ENCODE results near the gene KRT9.

The KRT9 gene

DNA sequence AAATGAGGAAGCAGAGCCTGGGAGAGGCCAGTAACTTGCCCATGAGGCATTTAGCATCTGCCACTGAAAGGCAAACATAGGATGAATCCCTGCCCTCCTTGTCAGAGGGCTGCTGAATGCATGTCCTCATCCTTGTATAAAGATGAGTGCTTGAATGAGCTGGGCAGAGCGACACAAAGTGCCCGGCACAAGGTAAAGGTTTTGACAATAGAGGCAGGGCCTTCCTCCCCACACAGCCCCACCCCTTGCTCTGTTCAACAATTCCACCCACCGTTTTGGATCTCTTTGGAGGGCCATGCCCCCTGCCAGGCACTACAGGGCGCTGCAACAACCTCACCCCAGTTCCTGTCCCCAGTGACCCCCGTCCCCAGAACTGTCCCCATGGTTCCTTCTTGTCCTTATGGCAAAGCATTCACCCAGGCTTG is 42.4 kb downstream of the KRT9 start:
- DNase-seq (ENCODE audit: low read depth, low spot score) = no peak
- Histone ChIP-seq H3K9me3 (ENCODE audit: control insufficient read depth, insufficient read depth, low read length) (no peaks in the 10 kb centered on the region), H3K4me3 (ENCODE audit: low read length) (no peak overlapping the region), H3K36me3 (ENCODE audit: control insufficient read depth, insufficient read depth, low read length) (peaks cover 6% of the 10 kb centered on the region), H3K27me3 (ENCODE audit: control insufficient read depth, insufficient read depth, low read length) (no peaks in the 10 kb centered on the region), H3K27ac (ENCODE audit: low read length) (no peak overlapping the region), H3K4me1 (ENCODE audit: control insufficient read depth, insufficient read depth, low read length) (peaks cover 7% of the 10 kb centered on the region)
- WGBS (ENCODE audit: insufficient coverage, insufficient read length) = no CpG with 5 or more reads among the region's 5 CpGs

DNA sequence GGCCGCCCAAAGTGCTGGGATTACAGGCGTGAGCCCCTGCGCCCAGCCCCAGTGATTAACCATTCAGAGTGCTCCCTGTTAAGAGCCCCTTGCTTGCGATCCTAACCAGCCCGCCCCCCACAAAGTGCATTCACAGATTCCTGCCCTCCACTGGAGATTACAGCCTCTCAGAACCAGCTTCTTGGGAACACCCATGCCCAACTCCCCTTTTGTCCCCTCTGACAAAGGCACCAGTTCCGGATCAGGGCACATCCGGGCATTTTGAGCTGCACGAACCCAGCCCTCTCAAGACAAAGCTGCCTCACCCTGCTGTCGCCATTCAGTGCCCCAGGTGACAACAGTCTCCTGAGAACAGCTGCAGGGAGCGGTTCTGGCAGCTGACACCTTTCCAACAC is 42.9 kb downstream of the KRT9 start:
- Histone ChIP-seq H3K27ac (ENCODE audit: low read length) (no peak overlapping the region), H3K4me3 (ENCODE audit: low read length) (no peak overlapping the region), H3K9me3 (ENCODE audit: control insufficient read depth, insufficient read depth, low read length) (no peaks in the 10 kb centered on the region), H3K36me3 (ENCODE audit: control insufficient read depth, insufficient read depth, low read length) (peaks cover 11% of the 10 kb centered on the region), H3K27me3 (ENCODE audit: control insufficient read depth, insufficient read depth, low read length) (no peaks in the 10 kb centered on the region), H3K4me1 (ENCODE audit: control insufficient read depth, insufficient read depth, low read length) (peaks cover 7% of the 10 kb centered on the region)
- no CpG with 5 or more reads among the region's 10 CpGs for WGBS (ENCODE audit: insufficient coverage, insufficient read length)
- no peak for DNase-seq (ENCODE audit: low read depth, low spot score)

DNA sequence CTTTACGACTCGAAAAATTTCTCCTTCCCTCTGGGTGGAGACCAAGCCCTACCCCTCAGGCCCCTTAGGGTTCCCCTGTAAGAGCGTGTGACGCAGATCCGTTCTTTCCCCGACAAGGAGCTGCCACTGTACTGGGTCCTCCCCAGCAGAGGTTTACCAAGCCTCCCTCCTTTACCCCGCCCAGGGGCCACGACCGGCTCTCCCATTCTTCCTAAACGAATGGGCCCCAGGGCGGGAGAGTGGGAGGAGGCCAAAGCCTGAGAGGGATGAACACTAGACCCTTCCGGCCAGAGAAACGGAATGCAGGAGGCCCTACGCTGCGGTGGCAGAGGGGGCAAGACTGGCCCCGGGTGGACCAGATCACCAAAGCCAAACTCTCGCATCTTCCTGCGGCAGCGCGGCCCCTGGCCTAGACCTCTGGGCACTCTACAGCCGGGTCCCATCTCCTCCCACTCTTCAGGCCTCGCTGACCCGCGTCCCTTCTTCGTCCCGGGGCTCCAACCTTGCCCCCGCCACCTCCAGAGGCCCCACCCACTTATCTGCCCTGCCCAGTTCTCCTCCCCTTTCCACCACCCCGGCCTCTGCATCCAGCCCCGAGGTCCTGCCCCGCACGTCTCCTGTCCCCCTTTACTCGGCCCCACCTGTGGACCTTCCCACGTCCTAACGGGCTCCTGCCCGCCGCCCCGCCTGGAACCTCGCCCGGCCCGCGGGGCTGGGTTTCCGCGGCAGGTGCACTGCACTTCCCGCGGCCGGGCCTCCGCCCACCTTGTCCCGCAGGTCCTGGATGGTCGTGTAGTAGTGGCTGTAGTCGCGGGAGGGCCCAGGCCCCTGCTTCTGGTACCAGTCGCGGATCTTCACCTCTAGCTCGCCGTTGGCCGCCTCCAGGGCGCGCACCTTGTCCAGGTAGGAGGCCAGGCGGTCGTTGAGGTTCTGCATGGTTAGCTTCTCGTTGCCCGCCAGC is 44.5 kb downstream of the KRT9 start:
- Histone ChIP-seq H3K36me3 (ENCODE audit: control insufficient read depth, insufficient read depth, low read length) (peaks cover 15% of the 10 kb centered on the region), H3K27me3 (ENCODE audit: control insufficient read depth, insufficient read depth, low read length) (no peaks in the 10 kb centered on the region), H3K4me3 (ENCODE audit: low read length) (peak overlapping the region; percentile 63), H3K4me1 (ENCODE audit: control insufficient read depth, insufficient read depth, low read length) (peaks cover 10% of the 10 kb centered on the region), H3K9me3 (ENCODE audit: control insufficient read depth, insufficient read depth, low read length) (no peaks in the 10 kb centered on the region), H3K27ac (ENCODE audit: low read length) (no peak overlapping the region)
- DNase-seq (ENCODE audit: low read depth, low spot score) = no peak
- no CpG with 5 or more reads among the region's 62 CpGs for WGBS (ENCODE audit: insufficient coverage, insufficient read length)

DNA sequence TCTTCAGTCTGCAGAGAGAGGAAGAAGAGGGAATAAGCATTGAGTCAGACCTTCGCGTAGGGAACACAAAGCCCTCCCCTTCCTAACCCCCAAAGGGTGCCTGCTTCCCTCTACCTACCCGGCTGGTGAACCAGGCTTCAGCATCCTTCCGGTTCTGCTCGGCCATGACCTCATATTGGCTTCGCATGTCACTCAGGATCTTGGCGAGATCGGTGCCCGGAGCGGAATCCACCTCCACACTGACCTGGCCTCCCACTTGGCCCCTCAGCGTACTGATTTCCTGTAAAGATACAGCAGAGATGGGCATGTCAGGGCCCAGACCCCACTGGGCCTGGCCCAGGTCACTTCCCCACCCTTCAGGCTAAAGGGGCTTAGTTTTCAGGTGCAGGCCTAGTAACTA is 47.6 kb downstream of the KRT9 start:
- Histone ChIP-seq H3K36me3 (ENCODE audit: control insufficient read depth, insufficient read depth, low read length) (peaks cover 15% of the 10 kb centered on the region), H3K4me1 (ENCODE audit: control insufficient read depth, insufficient read depth, low read length) (peaks cover 10% of the 10 kb centered on the region), H3K27ac (ENCODE audit: low read length) (no peak overlapping the region), H3K9me3 (ENCODE audit: control insufficient read depth, insufficient read depth, low read length) (no peaks in the 10 kb centered on the region), H3K4me3 (ENCODE audit: low read length) (no peak overlapping the region), H3K27me3 (ENCODE audit: control insufficient read depth, insufficient read depth, low read length) (no peaks in the 10 kb centered on the region)
- DNase-seq (ENCODE audit: low read depth, low spot score) = no peak
- no CpG with 5 or more reads among the region's 11 CpGs for WGBS (ENCODE audit: insufficient coverage, insufficient read length)

DNA sequence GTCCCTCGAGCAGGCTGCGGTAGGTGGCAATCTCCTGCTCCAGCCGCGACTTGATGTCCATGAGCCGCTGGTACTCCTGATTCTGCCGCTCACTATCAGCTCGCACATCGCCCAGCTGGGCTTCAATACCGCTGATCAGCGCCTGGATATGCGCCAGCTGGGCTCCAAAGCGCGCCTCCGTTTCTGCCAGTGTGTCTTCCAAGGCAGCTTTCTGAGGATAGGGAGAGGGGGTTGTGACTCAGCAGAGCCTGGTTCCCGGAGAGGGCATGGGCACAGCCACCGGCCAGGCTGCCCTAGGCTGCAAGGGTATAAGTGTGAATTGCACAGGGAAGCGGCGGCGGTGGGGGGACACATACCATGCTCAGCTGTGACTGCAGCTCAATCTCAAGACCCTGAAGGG is 48.1 kb downstream of the KRT9 start:
- no CpG with 5 or more reads among the region's 19 CpGs for WGBS (ENCODE audit: insufficient coverage, insufficient read length)
- H3K4me1 ChIP-seq (ENCODE audit: control insufficient read depth, insufficient read depth, low read length) = peaks cover 5% of the 10 kb centered on the region
- H3K36me3 ChIP-seq (ENCODE audit: control insufficient read depth, insufficient read depth, low read length) = peaks cover 15% of the 10 kb centered on the region

DNA sequence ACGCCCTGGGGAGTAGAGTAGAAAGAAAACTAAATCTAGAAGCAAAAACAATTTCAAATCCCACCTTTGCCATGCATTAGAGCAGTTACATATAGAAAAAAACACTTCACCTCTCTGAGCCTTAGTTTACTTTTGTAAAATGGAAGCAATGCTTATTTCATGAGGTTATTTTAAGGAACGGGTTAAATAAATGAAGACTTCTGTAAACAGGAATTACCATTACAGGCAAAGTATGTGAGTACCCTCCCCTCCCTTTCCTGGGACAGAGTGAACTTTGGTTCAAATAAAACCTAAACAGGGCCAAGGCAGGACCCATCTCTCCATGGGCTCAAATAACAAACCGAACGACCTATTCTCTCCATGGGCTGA is 48.6 kb downstream of the KRT9 start:
- H3K27ac ChIP-seq (ENCODE audit: low read length) = no peak overlapping the region
- H3K4me3 ChIP-seq (ENCODE audit: low read length) = no peak overlapping the region
- peaks cover 5% of the 10 kb centered on the region for H3K4me1 ChIP-seq (ENCODE audit: control insufficient read depth, insufficient read depth, low read length)
- H3K36me3 ChIP-seq (ENCODE audit: control insufficient read depth, insufficient read depth, low read length) = peaks cover 15% of the 10 kb centered on the region
- no peak for DNase-seq (ENCODE audit: low read depth, low spot score)
- H3K9me3 ChIP-seq (ENCODE audit: control insufficient read depth, insufficient read depth, low read length) = no peaks in the 10 kb centered on the region
- WGBS (ENCODE audit: insufficient coverage, insufficient read length) = no CpG with 5 or more reads among the region's 4 CpGs
- no peaks in the 10 kb centered on the region for H3K27me3 ChIP-seq (ENCODE audit: control insufficient read depth, insufficient read depth, low read length)

More for the DNA sequence above, 48.1 kb downstream of the KRT9 start:
- no peaks in the 10 kb centered on the region for H3K9me3 ChIP-seq (ENCODE audit: control insufficient read depth, insufficient read depth, low read length)
- H3K27me3 ChIP-seq (ENCODE audit: control insufficient read depth, insufficient read depth, low read length) = no peaks in the 10 kb centered on the region
- DNase-seq (ENCODE audit: low read depth, low spot score) = no peak
- H3K4me3 ChIP-seq (ENCODE audit: low read length) = no peak overlapping the region
- H3K27ac ChIP-seq (ENCODE audit: low read length) = no peak overlapping the region

DNA sequence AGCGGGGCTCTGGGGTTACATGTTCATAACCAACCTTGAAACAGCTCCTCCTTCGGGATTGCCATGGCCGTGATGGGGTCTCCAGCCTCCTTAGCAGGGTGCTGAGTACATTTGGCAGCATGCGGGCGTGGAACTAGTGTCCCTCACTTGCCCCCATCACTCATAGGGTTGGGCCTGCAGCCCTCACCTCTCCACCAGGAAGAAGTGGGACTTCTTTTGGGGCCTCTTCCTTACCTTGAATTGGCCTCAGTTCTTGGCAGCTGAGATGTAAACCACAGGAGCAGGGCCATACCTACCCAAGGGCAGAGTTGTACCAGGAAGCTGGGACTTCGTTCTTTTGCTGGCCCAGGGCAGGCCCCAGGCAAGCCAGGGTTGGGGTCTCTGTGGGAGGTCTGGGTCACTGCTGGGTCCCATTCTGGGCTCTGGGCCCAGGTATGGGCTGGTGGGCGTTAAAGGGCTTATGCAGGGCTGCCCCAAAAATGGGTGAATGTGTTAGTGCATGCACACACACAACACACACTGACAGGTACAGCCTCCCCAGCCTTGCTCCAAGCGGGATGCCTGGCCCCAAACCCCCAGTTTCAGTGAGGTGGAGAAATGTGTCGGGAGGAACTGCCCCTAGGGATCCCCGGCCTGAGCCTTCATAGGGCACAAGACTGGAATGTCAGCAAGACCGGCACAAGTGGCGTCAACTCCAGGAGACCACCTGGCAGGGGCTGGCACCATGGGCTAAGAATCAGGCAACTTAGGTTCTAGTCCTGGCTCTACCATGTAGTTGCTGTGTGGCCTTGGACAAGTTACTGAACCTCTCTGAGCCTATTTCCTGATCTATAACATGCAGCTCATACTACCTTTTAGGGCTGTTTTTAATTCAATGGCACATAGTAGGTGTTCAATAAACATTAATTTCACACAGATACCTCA is 49.3 kb downstream of the KRT9 start:
- Histone ChIP-seq H3K4me3 (ENCODE audit: low read length) (no peak overlapping the region), H3K27ac (ENCODE audit: low read length) (no peak overlapping the region), H3K36me3 (ENCODE audit: control insufficient read depth, insufficient read depth, low read length) (peaks cover 15% of the 10 kb centered on the region), H3K4me1 (ENCODE audit: control insufficient read depth, insufficient read depth, low read length) (peaks cover 5% of the 10 kb centered on the region), H3K27me3 (ENCODE audit: control insufficient read depth, insufficient read depth, low read length) (no peaks in the 10 kb centered on the region), H3K9me3 (ENCODE audit: control insufficient read depth, insufficient read depth, low read length) (no peaks in the 10 kb centered on the region)
- no CpG with 5 or more reads among the region's 12 CpGs for WGBS (ENCODE audit: insufficient coverage, insufficient read length)
- no peak for DNase-seq (ENCODE audit: low read depth, low spot score)

DNA sequence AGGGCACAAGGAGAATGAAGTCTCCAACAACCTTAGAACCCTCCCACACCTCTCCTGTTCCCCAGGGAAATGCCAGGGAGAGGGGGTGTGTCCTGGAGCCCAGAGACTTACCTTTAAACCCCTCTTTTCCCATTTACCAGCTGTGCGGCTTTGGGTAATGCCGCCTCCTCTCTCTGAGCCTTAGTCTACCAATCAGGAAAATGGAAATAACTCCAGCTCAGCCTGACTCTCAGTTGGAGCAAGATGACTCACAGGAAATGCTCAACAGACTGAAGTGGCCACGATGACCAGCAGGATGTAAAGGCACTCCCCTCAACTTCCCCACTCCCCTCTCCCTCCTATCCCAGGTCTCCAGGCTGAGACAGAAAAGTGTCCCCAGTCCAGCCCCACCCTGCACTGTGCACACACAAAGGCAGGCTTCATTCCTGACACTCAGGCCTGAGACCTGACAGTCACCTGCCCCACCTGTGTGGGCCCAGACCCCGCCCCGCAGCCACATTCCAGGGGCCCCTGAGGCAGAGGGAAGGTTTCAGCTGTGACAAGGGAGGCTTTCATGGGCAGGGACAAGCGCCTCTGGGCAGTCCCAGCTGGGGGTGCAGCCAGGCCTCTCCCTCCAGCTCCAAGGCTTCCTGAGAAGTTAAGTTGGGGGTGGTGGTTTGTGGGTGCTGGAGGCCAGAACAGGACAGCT is 50.1 kb downstream of the KRT9 start:
- H3K36me3 ChIP-seq (ENCODE audit: control insufficient read depth, insufficient read depth, low read length) = peaks cover 15% of the 10 kb centered on the region
- H3K4me3 ChIP-seq (ENCODE audit: low read length) = no peak overlapping the region
- no peak for DNase-seq (ENCODE audit: low read depth, low spot score)
- no CpG with 5 or more reads among the region's 6 CpGs for WGBS (ENCODE audit: insufficient coverage, insufficient read length)
- no peak overlapping the region for H3K27ac ChIP-seq (ENCODE audit: low read length)
- no peaks in the 10 kb centered on the region for H3K9me3 ChIP-seq (ENCODE audit: control insufficient read depth, insufficient read depth, low read length)
- H3K27me3 ChIP-seq (ENCODE audit: control insufficient read depth, insufficient read depth, low read length) = no peaks in the 10 kb centered on the region
- H3K4me1 ChIP-seq (ENCODE audit: control insufficient read depth, insufficient read depth, low read length) = peaks cover 5% of the 10 kb centered on the region

DNA sequence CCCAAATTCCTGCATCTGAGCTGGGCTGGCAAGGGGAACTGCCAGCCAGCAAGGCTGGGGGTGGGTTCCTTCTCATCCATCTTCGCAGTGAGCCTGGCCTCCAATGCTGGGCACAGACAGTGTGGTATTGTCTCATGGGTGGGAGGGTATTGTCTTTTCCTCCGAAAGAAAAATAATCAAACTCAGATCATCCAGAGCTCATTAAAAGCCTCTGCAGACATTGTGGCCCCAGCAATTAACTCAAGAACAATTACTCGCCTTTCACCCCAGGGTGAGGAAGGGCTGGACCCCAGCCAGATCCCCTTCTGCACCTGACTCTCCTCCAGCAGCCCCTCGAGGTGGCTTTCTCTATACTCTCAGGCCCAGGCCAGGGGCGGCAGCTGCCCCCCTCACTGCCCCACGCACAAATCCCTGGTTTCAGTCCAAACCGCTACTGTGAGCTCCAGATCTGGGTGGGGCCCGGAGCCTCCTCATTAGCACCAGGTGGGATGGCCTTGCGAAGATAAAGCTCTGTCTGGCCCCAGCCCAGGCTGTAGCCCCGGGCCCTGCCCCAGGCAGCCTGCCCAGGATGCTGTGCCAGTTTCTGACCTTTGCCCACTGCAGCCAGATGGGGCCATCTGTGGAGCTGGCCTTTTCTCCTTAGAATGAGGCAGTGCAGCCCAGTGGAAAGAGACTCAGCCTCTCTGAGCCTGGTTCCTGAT is 50.9 kb downstream of the KRT9 start:
- WGBS (ENCODE audit: insufficient coverage, insufficient read length) = no CpG with 5 or more reads among the region's 10 CpGs
- peaks cover 5% of the 10 kb centered on the region; the same call in 1 of the 2 replicates for H3K4me1 ChIP-seq (ENCODE audit: control insufficient read depth, insufficient read depth, low read length)
- H3K27me3 ChIP-seq (ENCODE audit: control insufficient read depth, insufficient read depth, low read length) = no peaks in the 10 kb centered on the region
- H3K4me3 ChIP-seq (ENCODE audit: low read length) = no peak overlapping the region
- peaks cover 15% of the 10 kb centered on the region for H3K36me3 ChIP-seq (ENCODE audit: control insufficient read depth, insufficient read depth, low read length)
- no peaks in the 10 kb centered on the region for H3K9me3 ChIP-seq (ENCODE audit: control insufficient read depth, insufficient read depth, low read length)
- DNase-seq (ENCODE audit: low read depth, low spot score) = no peak
- no peak overlapping the region for H3K27ac ChIP-seq (ENCODE audit: low read length)

Measured in iPS DF 6.9 (cell line).